ENCODE data around the gene NTSR2. TPM values are rescaled to one million over a fixed set of nuclear protein-coding genes. Genes with fewer than 3 reads are reported as not detected.

The NTSR2 gene
- total RNA-seq, 2 donors from 2014 or later = not detected

GRCh38 chr2:11685906-11686470, 16.0 kb upstream of the NTSR2 start:
- DNase-seq = no peak
- no peaks in the 10 kb centered on the region for H3K9me3 ChIP-seq
- no peaks in the 10 kb centered on the region for H3K27me3 ChIP-seq
- no peak overlapping the region for H3K9ac ChIP-seq (ENCODE audit: low read depth in 2 of 2, low read length in 2 of 2)
- no peak overlapping the region for H3K4me3 ChIP-seq
- H3K27ac ChIP-seq = no peak overlapping the region
- intact Hi-C loops (cut with DNase I) = no loop called here
- H3K36me3 ChIP-seq = no peaks in the 10 kb centered on the region
- no peak for TF ChIP-seq CTCF (IDR thresholded peaks at IDR 0.05)
- peaks cover 6% of the 10 kb centered on the region for H3K4me1 ChIP-seq

GRCh38 chr2:11684894-11685460, 15.0 kb upstream of the NTSR2 start:
- H3K36me3 ChIP-seq = no peaks in the 10 kb centered on the region
- no peak overlapping the region for H3K4me3 ChIP-seq
- no peak overlapping the region for H3K9ac ChIP-seq (ENCODE audit: low read depth in 2 of 2, low read length in 2 of 2)
- no peak for DNase-seq
- H3K9me3 ChIP-seq = no peaks in the 10 kb centered on the region
- no peak for TF ChIP-seq CTCF (IDR thresholded peaks at IDR 0.05)
- H3K27me3 ChIP-seq = no peaks in the 10 kb centered on the region
- intact Hi-C loops (cut with DNase I) = no loop called here
- H3K4me1 ChIP-seq = peaks cover 6% of the 10 kb centered on the region
- H3K27ac ChIP-seq = no peak overlapping the region

GRCh38 chr2:11683966-11684365, 14.0 kb upstream of the NTSR2 start:
- H3K36me3 ChIP-seq = no peaks in the 10 kb centered on the region
- H3K27me3 ChIP-seq = no peaks in the 10 kb centered on the region
- no peak for TF ChIP-seq CTCF (IDR thresholded peaks at IDR 0.05)
- H3K4me1 ChIP-seq = peaks cover 6% of the 10 kb centered on the region
- no peak overlapping the region for H3K27ac ChIP-seq
- H3K4me3 ChIP-seq = no peak overlapping the region
- H3K9ac ChIP-seq (ENCODE audit: low read depth in 2 of 2, low read length in 2 of 2) = no peak overlapping the region
- intact Hi-C loops (cut with DNase I) = no loop called here
- H3K9me3 ChIP-seq = no peaks in the 10 kb centered on the region
- no peak for DNase-seq

- DNase-seq = no peak
- intact Hi-C loops (cut with DNase I) = no loop called here
- no peaks in the 10 kb centered on the region for H3K27me3 ChIP-seq
Measured at GRCh38 chr2:11683476-11683875, 13.5 kb upstream of the NTSR2 start.

GRCh38 chr2:11682590-11682915, 12.6 kb upstream of the NTSR2 start:
- no peaks in the 10 kb centered on the region for H3K36me3 ChIP-seq
- no peak for DNase-seq
- no peak overlapping the region for H3K9ac ChIP-seq (ENCODE audit: low read depth in 2 of 2, low read length in 2 of 2)
- intact Hi-C loops (cut with DNase I) = no loop called here
- TF ChIP-seq CTCF (IDR thresholded peaks at IDR 0.05) = no peak
- H3K4me3 ChIP-seq = no peak overlapping the region
- no peaks in the 10 kb centered on the region for H3K4me1 ChIP-seq
- H3K9me3 ChIP-seq = no peaks in the 10 kb centered on the region
- no peak overlapping the region for H3K27ac ChIP-seq
- H3K27me3 ChIP-seq = no peaks in the 10 kb centered on the region

More at GRCh38 chr2:11683476-11683875, 13.5 kb upstream of the NTSR2 start:
- Histone ChIP-seq H3K9me3 (no peaks in the 10 kb centered on the region), H3K4me1 (peaks cover 6% of the 10 kb centered on the region), H3K9ac (ENCODE audit: low read depth in 2 of 2, low read length in 2 of 2) (no peak overlapping the region), H3K36me3 (no peaks in the 10 kb centered on the region), H3K27ac (no peak overlapping the region), H3K4me3 (no peak overlapping the region)
- TF ChIP-seq CTCF (IDR thresholded peaks at IDR 0.05) = no peak
